ENCODE measurements around the gene CDADC1. TPM values are rescaled to one million over a fixed set of nuclear protein-coding genes. Genes with fewer than 3 reads are reported as not detected.

CDADC1 gene
- total and polyA plus RNA-seq, 2 donors (not counting 1 experiment from before 2014, with no cell fraction given): 6.1 to 6.6 TPM

DNA sequence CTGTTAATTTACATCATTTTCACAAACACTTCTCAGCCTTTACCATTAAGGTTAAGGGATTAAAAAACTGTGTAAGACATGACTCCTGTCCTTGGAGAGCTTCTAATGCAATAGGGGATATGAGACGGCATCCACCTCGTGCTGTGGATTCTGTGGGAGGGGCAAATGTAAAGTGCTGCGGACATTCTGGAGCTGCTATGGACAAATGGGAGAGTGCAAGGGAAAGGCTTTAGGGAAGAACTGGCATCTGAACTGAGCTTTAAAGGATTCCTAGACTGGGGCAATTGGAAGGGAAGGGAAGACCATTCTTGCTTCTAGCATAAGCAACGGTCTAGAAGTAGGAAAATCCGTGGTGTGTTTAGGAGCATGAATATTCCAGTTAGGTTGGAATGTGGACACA, 31.4 kb downstream of the CDADC1 start:
- no peak overlapping the region for H3K9ac ChIP-seq (ENCODE audit: insufficient read depth, low read length)

DNA sequence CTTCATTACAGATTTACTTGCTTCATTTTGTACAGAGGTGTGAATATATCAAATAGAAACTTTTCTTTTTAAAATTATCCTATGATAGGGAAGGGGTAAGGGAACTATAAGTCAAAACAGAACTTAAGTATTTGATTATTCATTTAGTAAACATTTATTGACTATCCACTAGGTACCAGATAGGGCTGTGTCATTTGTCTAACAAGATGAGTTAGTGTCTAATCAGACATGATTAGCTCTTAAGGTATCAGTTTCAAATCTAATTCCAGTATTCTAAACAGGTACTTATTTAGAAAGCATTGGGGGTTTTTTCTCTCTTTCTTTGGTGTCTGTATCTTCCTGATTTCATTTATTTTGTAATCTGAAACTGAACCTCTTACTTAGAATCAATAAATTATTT, 32.2 kb downstream of the CDADC1 start:
- no peaks in the 10 kb centered on the region for H3K4me1 ChIP-seq (ENCODE audit: control insufficient read depth, extremely low read depth, insufficient read depth, low read length)
- no peaks in the 10 kb centered on the region for H3K27me3 ChIP-seq (ENCODE audit: control insufficient read depth, insufficient read depth, low read length)
- H3K79me2 ChIP-seq (ENCODE audit: control insufficient read depth, insufficient read depth, low read length): no peaks in the 10 kb centered on the region
- TF ChIP-seq, protein P1, sequence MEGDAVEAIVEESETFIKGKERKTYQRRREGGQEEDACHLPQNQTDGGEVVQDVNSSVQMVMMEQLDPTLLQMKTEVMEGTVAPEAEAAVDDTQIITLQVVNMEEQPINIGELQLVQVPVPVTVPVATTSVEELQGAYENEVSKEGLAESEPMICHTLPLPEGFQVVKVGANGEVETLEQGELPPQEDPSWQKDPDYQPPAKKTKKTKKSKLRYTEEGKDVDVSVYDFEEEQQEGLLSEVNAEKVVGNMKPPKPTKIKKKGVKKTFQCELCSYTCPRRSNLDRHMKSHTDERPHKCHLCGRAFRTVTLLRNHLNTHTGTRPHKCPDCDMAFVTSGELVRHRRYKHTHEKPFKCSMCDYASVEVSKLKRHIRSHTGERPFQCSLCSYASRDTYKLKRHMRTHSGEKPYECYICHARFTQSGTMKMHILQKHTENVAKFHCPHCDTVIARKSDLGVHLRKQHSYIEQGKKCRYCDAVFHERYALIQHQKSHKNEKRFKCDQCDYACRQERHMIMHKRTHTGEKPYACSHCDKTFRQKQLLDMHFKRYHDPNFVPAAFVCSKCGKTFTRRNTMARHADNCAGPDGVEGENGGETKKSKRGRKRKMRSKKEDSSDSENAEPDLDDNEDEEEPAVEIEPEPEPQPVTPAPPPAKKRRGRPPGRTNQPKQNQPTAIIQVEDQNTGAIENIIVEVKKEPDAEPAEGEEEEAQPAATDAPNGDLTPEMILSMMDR (conservative IDR thresholded peaks at IDR 0.05 in 1 of 2, IDR thresholded peaks at IDR 0.05 in 1 of 2; ENCODE audit: low read depth in 1 of 2, low read length in 2 of 2): no peak
- no peak for TF ChIP-seq EZH2 (IDR thresholded peaks at IDR 0.05; ENCODE audit: low read length, missing control alignments)
- no peak for DNase-seq (ENCODE audit: low read depth in 2 of 2)
- H3K9me3 ChIP-seq (ENCODE audit: control insufficient read depth, insufficient read depth, low read depth, low read length): no peaks in the 10 kb centered on the region
- no peak overlapping the region for H3K4me3 ChIP-seq (replicated peaks in 1 of 4; ENCODE audit: control extremely low read depth in 1 of 4, insufficient read depth in 1 of 4, low read depth in 3 of 4, low read length in 4 of 4)
- no peak overlapping the region for H3K27ac ChIP-seq (ENCODE audit: insufficient read depth, low read length)
- H2AFZ ChIP-seq (ENCODE audit: low read length): no peak overlapping the region
- H3K36me3 ChIP-seq (ENCODE audit: control insufficient read depth, insufficient read depth, low read length): no peaks in the 10 kb centered on the region
- no peak overlapping the region for H3K4me2 ChIP-seq (ENCODE audit: extremely low read depth, insufficient read depth, low read length)
- H3K9ac ChIP-seq (ENCODE audit: insufficient read depth, low read length): no peak overlapping the region
- no peaks in the 10 kb centered on the region for H4K20me1 ChIP-seq (ENCODE audit: control insufficient read depth, extremely low read depth, insufficient read depth, low read length)

More for the DNA sequence above, 31.4 kb downstream of the CDADC1 start:
- Histone ChIP-seq H3K4me2 (ENCODE audit: extremely low read depth, insufficient read depth, low read length) (no peak overlapping the region), H2AFZ (ENCODE audit: low read length) (no peak overlapping the region), H3K9me3 (ENCODE audit: control insufficient read depth, insufficient read depth, low read depth, low read length) (no peaks in the 10 kb centered on the region), H4K20me1 (ENCODE audit: control insufficient read depth, extremely low read depth, insufficient read depth, low read length) (no peaks in the 10 kb centered on the region), H3K79me2 (ENCODE audit: control insufficient read depth, insufficient read depth, low read length) (no peaks in the 10 kb centered on the region), H3K4me1 (ENCODE audit: control insufficient read depth, extremely low read depth, insufficient read depth, low read length) (no peaks in the 10 kb centered on the region), H3K36me3 (ENCODE audit: control insufficient read depth, insufficient read depth, low read length) (no peaks in the 10 kb centered on the region), H3K27me3 (ENCODE audit: control insufficient read depth, insufficient read depth, low read length) (no peaks in the 10 kb centered on the region), H3K4me3 (replicated peaks in 1 of 4; ENCODE audit: control extremely low read depth in 1 of 4, insufficient read depth in 1 of 4, low read depth in 3 of 4, low read length in 4 of 4) (no peak overlapping the region), H3K27ac (ENCODE audit: insufficient read depth, low read length) (no peak overlapping the region)
- no peak for TF ChIP-seq EZH2 (IDR thresholded peaks at IDR 0.05; ENCODE audit: low read length, missing control alignments)
- TF ChIP-seq, protein P1 (conservative IDR thresholded peaks at IDR 0.05 in 1 of 2, IDR thresholded peaks at IDR 0.05 in 1 of 2; ENCODE audit: low read depth in 1 of 2, low read length in 2 of 2): no peak
- no peak for DNase-seq (ENCODE audit: low read depth in 2 of 2)

DNA sequence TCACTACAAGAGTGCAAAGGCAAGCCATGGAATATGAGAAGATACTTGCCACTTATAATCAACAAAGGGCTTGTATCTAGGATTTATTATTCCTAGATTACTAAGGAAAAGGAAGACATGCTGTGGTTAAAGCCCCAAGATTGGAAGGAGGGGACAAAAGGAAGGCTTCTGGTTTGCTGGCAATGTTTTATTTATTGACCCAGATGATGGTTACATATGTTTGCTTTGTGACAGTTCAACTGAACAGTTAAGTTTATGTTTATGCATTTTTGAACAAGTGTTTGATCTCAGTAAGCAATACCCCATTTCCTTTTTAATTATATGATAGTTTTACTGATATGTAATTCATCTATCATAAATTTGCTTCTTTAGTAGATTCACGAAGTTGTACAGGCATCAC, 40.3 kb downstream of the CDADC1 start:
- H3K4me2 ChIP-seq (ENCODE audit: extremely low read depth, insufficient read depth, low read length): no peak overlapping the region
- H3K4me1 ChIP-seq (ENCODE audit: control insufficient read depth, extremely low read depth, insufficient read depth, low read length): peaks cover 3% of the 10 kb centered on the region
- DNase-seq (ENCODE audit: low read depth in 2 of 2): no peak

More for the DNA sequence above, 40.3 kb downstream of the CDADC1 start:
- H2AFZ ChIP-seq (ENCODE audit: low read length): no peak overlapping the region
- H3K27ac ChIP-seq (ENCODE audit: insufficient read depth, low read length): no peak overlapping the region
- no peaks in the 10 kb centered on the region for H3K36me3 ChIP-seq (ENCODE audit: control insufficient read depth, insufficient read depth, low read length)
- no peak overlapping the region for H3K4me3 ChIP-seq (replicated peaks in 1 of 4; ENCODE audit: control extremely low read depth in 1 of 4, insufficient read depth in 1 of 4, low read depth in 3 of 4, low read length in 4 of 4)
- no peaks in the 10 kb centered on the region for H3K9me3 ChIP-seq (ENCODE audit: control insufficient read depth, insufficient read depth, low read depth, low read length)
- H3K27me3 ChIP-seq (ENCODE audit: control insufficient read depth, insufficient read depth, low read length): no peaks in the 10 kb centered on the region
- H3K9ac ChIP-seq (ENCODE audit: insufficient read depth, low read length): no peak overlapping the region
- H3K79me2 ChIP-seq (ENCODE audit: control insufficient read depth, insufficient read depth, low read length): no peaks in the 10 kb centered on the region
- no peak for TF ChIP-seq EZH2 (IDR thresholded peaks at IDR 0.05; ENCODE audit: low read length, missing control alignments)
- TF ChIP-seq, protein P1 (conservative IDR thresholded peaks at IDR 0.05 in 1 of 2, IDR thresholded peaks at IDR 0.05 in 1 of 2; ENCODE audit: low read depth in 1 of 2, low read length in 2 of 2): no peak
- no peaks in the 10 kb centered on the region for H4K20me1 ChIP-seq (ENCODE audit: control insufficient read depth, extremely low read depth, insufficient read depth, low read length)
